ENCODE measurements around the gene OTX2.

- TF ChIP-seq POLR2A (IDR thresholded peaks at IDR 0.05) (no peak), CTCF (IDR thresholded peaks at IDR 0.05) (no peak)
These were observed 15.0 kb downstream of the OTX2 start for GRCh38 chr14:56795284-56795622.

Measured in tibial nerve (tissue), 3 donors.